Endothelial cell of umbilical vein (primary cell): Measurements from ENCODE around the gene MTG1. TPM values are rescaled to one million over a fixed set of nuclear protein-coding genes. Genes with fewer than 3 reads are reported as not detected.
A peak's percentile ranks its signal among the peaks of the same experiment; 100 is the strongest.

Experiments used
- BruUV-seq: library from RNA; stranded (reverse); fragments of 400-500 nt; replicated peaks from 2 replicates; lab custom pipeline; 2021; lab: Mats Ljungman, UMichigan
- CTCF ChIA-PET: fragments of 300-600, 350-600 bp; sonication (Branson Sonifier 250); formaldehyde crosslinking; loops from one replicate; lab custom pipeline; 2021; ENCODE audit warnings: antibody characterized with exemption, inconsistent platforms; lab: Charles Lee
- POLR2A ChIA-PET: fragments of 300-600, 350-600 bp; sonication (Branson Sonifier 250); formaldehyde crosslinking; loops from one replicate; lab custom pipeline; 2021; ENCODE audit warnings: antibody characterized with exemption, inconsistent platforms; lab: Charles Lee
- DNase-seq: peaks from one replicate; pipeline ENCODE4 v3.0.0-alpha.2; 2011; ENCODE audit warnings: low read depth, low spot score
- FAIRE-seq: peaks from 2 replicates; lab custom pipeline; 2011; peaks lifted over from hg19 to GRCh38; lab: Jason Lieb, UNC
- H2AFZ ChIP-seq: 2 replicates; pipeline ENCODE4 v1.6.0; 2012; ENCODE audit warnings: low read depth, low read length, control low read depth, inconsistent platforms
- H3K27ac ChIP-seq: 2 replicates; pipeline ENCODE4 v1.5.1; 2011; ENCODE audit warnings: low read depth, mild to moderate bottlenecking, control low read depth, low read length, moderate library complexity; ENCODE audit not compliant: insufficient read depth
- H3K27me3 ChIP-seq, 2 experiments: 2 replicates each; pipeline versions ENCODE4 v1.6.0 to v1.6.1; 2011; ENCODE audit warnings: low read length in 2 of 2, mixed read lengths in 1 of 2; ENCODE audit not compliant: control insufficient read depth in 2 of 2, insufficient read depth in 2 of 2
- H3K36me3 ChIP-seq, 2 experiments: 2 replicates in 1 of 2; 3 replicates in 1 of 2; pipeline ENCODE4 v1.5.1; 2011; ENCODE audit warnings: low read length in 2 of 2, mild to moderate bottlenecking in 1 of 2, moderate library complexity in 1 of 2; ENCODE audit not compliant: control insufficient read depth in 2 of 2, insufficient read depth in 2 of 2; ENCODE audit errors: extremely low read depth in 1 of 2
- H3K4me1 ChIP-seq: 3 replicates; pipeline ENCODE4 v1.5.1; 2011; ENCODE audit warnings: mild to moderate bottlenecking, low read length; ENCODE audit not compliant: control insufficient read depth, insufficient read depth; ENCODE audit errors: extremely low read depth
- H3K4me2 ChIP-seq: 2 replicates; pipeline ENCODE4 v1.6.1; 2011; ENCODE audit warnings: low read length, control low read depth, mixed read lengths; ENCODE audit not compliant: insufficient read depth
- H3K4me3 ChIP-seq, 3 experiments: fragments of 200-600 bp in 1 of 3; sonication (generic), shearing (Covaris generic) in 1 of 3; replicated peaks in 1 of 3; 2 replicates each; pipeline ENCODE4 v1.5.1; 2011 to 2016; ENCODE audit warnings: control low read depth in 3 of 3, low read length in 3 of 3, mild to moderate bottlenecking in 2 of 3, inconsistent platforms in 1 of 3, low read depth in 1 of 3, moderate library complexity in 1 of 3; ENCODE audit not compliant: insufficient read depth in 1 of 3
- H3K79me2 ChIP-seq: 2 replicates; pipeline ENCODE4 v1.6.0; 2012; ENCODE audit warnings: low read length, inconsistent platforms; ENCODE audit not compliant: control insufficient read depth, insufficient read depth
- H3K9ac ChIP-seq: replicated peaks from 2 replicates; pipeline ENCODE3; 2011; ENCODE audit warnings: low read length, control low read depth; ENCODE audit not compliant: insufficient read depth; ENCODE audit errors: extremely low read depth
- H3K9me1 ChIP-seq: replicated peaks from 3 replicates; pipeline ENCODE4 v1.6.0; 2011; ENCODE audit warnings: mild to moderate bottlenecking, low read length; ENCODE audit not compliant: control insufficient read depth, insufficient read depth; ENCODE audit errors: extremely low read depth
- H3K9me3 ChIP-seq: replicated peaks from 2 replicates; pipeline ENCODE4 v1.5.1; 2012; ENCODE audit warnings: low read length, inconsistent platforms; ENCODE audit not compliant: control insufficient read depth, insufficient read depth
- H4K20me1 ChIP-seq: replicated peaks from 2 replicates; pipeline ENCODE3; 2011; ENCODE audit warnings: mild to moderate bottlenecking, low read length; ENCODE audit not compliant: control insufficient read depth, insufficient read depth; ENCODE audit errors: extremely low read depth
- EZH2 ChIP-seq: IDR thresholded peaks from 2 replicates; pipeline ENCODE4 v1.6.1; 2012; ENCODE audit warnings: borderline replicate concordance, low read depth, mild to moderate bottlenecking, moderate library complexity, low read length, inconsistent platforms; ENCODE audit not compliant: severe bottlenecking
- FOS ChIP-seq: IDR thresholded peaks from 2 replicates; pipeline ENCODE4 v1.6.1; 2011; ENCODE audit warnings: mild to moderate bottlenecking, low read length, moderate library complexity, borderline replicate concordance; ENCODE audit not compliant: insufficient read depth
- GATA2 ChIP-seq: IDR thresholded peaks from 2 replicates; pipeline ENCODE4 v1.7.0; 2011; ENCODE audit warnings: low read depth, mild to moderate bottlenecking, moderate library complexity, mixed read lengths, low read length; ENCODE audit not compliant: insufficient read length, insufficient read depth
- MYC ChIP-seq: IDR thresholded peaks from one replicate; pipeline ENCODE4 v1.6.1; 2011; ENCODE audit warnings: mild to moderate bottlenecking, low read depth, low read length
- POLR2AphosphoS5 ChIP-seq: IDR thresholded peaks from 2 replicates; pipeline ENCODE4 v1.6.1; 2012; ENCODE audit warnings: low read depth, mild to moderate bottlenecking, control low read depth, low read length, moderate library complexity; ENCODE audit not compliant: insufficient read depth
- dilution Hi-C: fragments of 300-500 bp; cut with MboI; formaldehyde crosslinking; loops from one replicate; pipeline ENCODE4 v1.15.0; 2019; ENCODE audit warnings: low sequenced_read_pairs; ENCODE audit not compliant: extremely low pct_ligation_motif_present
- intact Hi-C: fragments of 100-400 bp; cut with micrococcal nuclease; formaldehyde crosslinking; loops from one replicate; pipeline ENCODE4 v1.10.0; 2022
- polyA plus RNA-seq, 4 experiments: library from polyadenylated mRNA; depleted of rRNA in 3 of 4; stranded (reverse) in 3 of 4; unstranded in 1 of 4; fragments of >200 nt; gene quantifications; 2 replicates each; pipeline versions ENCODE4 v1.2.1 to v1.2.3, GENCODE V29; 2011 to 2012; ENCODE audit warnings: missing spikeins in 1 of 4
- total RNA-seq: library from RNA; stranded (reverse); gene quantifications from 2 replicates; pipeline ENCODE4 v1.2.3, GENCODE V29; 2021
- TF ChIP-seq, protein P1 (sequence below): IDR thresholded peaks from 2 replicates; pipeline ENCODE4 v1.6.1; 2011; ENCODE audit not compliant: insufficient read depth, insufficient read length

MTG1 gene
- total and polyA plus RNA-seq, 2 donors (not counting 3 experiments of a cell fraction or from before 2014, with no cell fraction given), result 66.5 to 91.6 TPM

DNA sequence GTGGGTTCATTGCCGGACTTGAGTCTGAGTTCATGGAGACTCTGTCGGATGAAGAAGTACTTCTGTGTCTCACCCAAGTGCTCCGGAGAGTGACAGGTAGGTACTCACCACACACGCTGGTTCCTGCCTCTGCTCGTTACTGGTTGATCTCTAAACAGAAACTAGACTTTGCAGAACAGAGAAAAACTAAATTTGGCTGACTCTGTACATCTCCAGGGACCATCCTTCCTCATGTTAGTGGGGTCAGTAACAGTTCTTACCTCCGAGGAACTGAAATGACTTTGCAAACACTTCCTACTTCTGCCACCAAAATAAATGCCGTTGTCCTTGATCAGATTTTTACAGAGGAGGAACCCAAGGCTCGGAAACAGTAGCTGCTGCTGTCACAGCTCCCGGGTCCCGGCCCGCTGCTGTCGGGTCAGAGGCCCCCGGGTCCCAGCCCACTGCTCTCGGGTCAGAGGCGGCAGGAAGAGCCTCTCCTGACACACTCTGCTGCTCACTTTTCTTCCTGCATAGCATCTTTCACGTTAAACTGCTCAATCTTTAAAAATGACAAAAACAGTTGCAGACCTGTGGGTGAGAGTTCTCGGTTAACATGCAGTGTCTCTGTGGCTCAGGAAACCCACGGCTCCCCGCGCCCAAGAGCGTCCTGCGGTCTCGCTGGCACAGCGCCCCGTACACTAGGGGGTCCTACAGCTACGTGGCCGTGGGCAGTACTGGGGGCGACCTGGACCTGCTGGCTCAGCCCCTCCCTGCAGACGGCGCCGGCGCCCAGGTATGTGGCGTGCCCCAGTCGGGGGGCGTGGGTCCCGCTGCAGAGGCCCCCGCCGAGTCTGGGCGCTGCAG is 4.8 kb upstream of the MTG1 start:
- TF ChIP-seq FOS, result no peak
- no peak for TF ChIP-seq GATA2

DNA sequence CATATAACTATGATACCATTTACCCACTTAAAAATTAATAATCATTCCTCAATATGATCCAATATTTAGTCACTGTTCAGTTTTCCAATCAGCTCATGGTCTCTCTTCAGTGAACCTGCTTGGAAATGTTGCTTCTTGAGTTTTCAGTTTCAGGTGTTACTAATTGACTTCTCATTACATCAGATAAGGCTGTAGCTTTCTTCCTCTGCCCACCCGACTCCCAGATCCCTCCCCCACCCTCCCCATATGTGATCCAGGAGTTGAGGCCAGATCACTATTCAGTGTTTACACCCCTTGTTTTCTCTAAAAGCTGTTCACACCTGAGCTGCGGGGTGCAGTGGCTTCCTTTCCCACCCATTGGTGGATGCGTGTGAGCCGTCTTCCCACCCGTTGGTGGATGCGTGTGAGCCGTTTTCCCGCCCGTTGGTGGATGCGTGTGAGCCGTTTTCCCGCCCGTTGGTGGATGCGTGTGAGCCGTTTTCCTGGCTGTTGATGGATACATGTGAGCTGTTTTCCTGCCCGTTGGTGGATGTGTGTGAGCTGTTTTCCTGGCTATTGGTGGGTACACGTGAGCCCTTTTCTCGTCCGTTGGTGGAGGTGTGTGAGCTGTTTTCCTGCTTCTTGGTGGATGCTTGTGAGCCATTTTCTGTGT is 3.2 kb upstream of the MTG1 start:
- DNase-seq, result no peak
- Histone ChIP-seq H3K4me3 (no peak overlapping the region), H3K4me2 (no peak overlapping the region), H2AFZ (no peak overlapping the region), H3K79me2 (peaks cover 15% of the 10 kb centered on the region), H3K9me3 (no peaks in the 10 kb centered on the region), H3K27me3 (no peaks in the 10 kb centered on the region), H3K27ac (peak overlapping the region; percentile 25), H3K9me1 (no peaks in the 10 kb centered on the region), H3K36me3 (no peaks in the 10 kb centered on the region), H4K20me1 (no peaks in the 10 kb centered on the region), H3K4me1 (peaks cover 9% of the 10 kb centered on the region), H3K9ac (no peak overlapping the region)
- BruUV-seq, result no TSS peak
- ChIA-PET CTCF (interaction anchor here (0.7 to 1.7 kb wide), 4 partner anchors 11 to 67 kb away, joined by 3 to 9 read pairs (median 6); partner anchors contain the start of gene PAOX), POLR2A (no interaction called here)
- TF ChIP-seq MYC, result no peak
- TF ChIP-seq, protein P1, sequence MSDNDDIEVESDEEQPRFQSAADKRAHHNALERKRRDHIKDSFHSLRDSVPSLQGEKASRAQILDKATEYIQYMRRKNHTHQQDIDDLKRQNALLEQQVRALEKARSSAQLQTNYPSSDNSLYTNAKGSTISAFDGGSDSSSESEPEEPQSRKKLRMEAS, result no peak
- TF ChIP-seq POLR2AphosphoS5, result no peak
- TF ChIP-seq EZH2, result no peak
- dilution Hi-C loops (no loop called here), intact Hi-C loops (loop anchor here (1.0 to 5.0 kb wide), 2 partner anchors 12 to 83 kb away; partner anchors contain the start of genes TUBGCP2 and ZNF511)
- no peak for FAIRE-seq

More for the DNA sequence above, 4.8 kb upstream of the MTG1 start:
- Histone ChIP-seq H3K79me2 (peaks cover under 1% of the 10 kb centered on the region), H3K36me3 (no peaks in the 10 kb centered on the region), H3K27ac (no peak overlapping the region), H3K27me3 (no peaks in the 10 kb centered on the region), H3K4me2 (no peak overlapping the region), H2AFZ (no peak overlapping the region), H3K9me3 (no peaks in the 10 kb centered on the region), H3K9ac (no peak overlapping the region), H3K4me3 (no peak overlapping the region), H3K9me1 (no peaks in the 10 kb centered on the region), H4K20me1 (no peaks in the 10 kb centered on the region), H3K4me1 (peaks cover 7% of the 10 kb centered on the region)
- intact Hi-C loops (no loop called here), dilution Hi-C loops (no loop called here)
- ChIA-PET POLR2A (no interaction called here), CTCF (interaction anchor here (0.8 to 1.7 kb wide), 3 partner anchors 10 to 60 kb away, joined by 3 to 9 read pairs (median 8); partner anchors contain the start of gene PAOX)
- DNase-seq (no peak), FAIRE-seq (no peak)
- BruUV-seq, result no TSS peak
